Stimulated activated naive CD4-positive, alpha-beta T cell (primary cell): ENCODE measurements around the gene MRPL14.

Source experiments
- DNase-seq, 6 experiments: peaks; one replicate each; lab custom pipeline; 2025; lab: John Stamatoyannopoulos, UW

MRPL14 gene

GRCh38 chr6:44080561-44081521 lies 46.4 kb downstream of the MRPL14 start:
- DNase-seq: no peak

GRCh38 chr6:44079672-44080071 lies 47.6 kb downstream of the MRPL14 start:
- no peak for DNase-seq

- no peak for DNase-seq
Observed at GRCh38 chr6:44078827-44079671, 48.2 kb downstream of the MRPL14 start.

GRCh38 chr6:44078219-44078826 lies 48.9 kb downstream of the MRPL14 start:
- no peak for DNase-seq

- no peak for DNase-seq
Observed at GRCh38 chr6:44077214-44077946, 49.9 kb downstream of the MRPL14 start.

GRCh38 chr6:44076356-44077213 lies 50.7 kb downstream of the MRPL14 start:
- DNase-seq: no peak

GRCh38 chr6:44075647-44076355 lies 51.5 kb downstream of the MRPL14 start:
- no peak for DNase-seq

GRCh38 chr6:44074813-44075646 lies 52.2 kb downstream of the MRPL14 start:
- DNase-seq: no peak

- no peak for DNase-seq
Observed at GRCh38 chr6:44074439-44074812, 52.8 kb downstream of the MRPL14 start.

- no peak for DNase-seq
Observed at GRCh38 chr6:44073612-44074438, 53.4 kb downstream of the MRPL14 start.

- no peak for DNase-seq
Observed at GRCh38 chr6:44072959-44073611, 54.2 kb downstream of the MRPL14 start.

GRCh38 chr6:44072452-44072958 lies 54.7 kb downstream of the MRPL14 start:
- no peak for DNase-seq

- no peak for DNase-seq
Observed at GRCh38 chr6:44071670-44072451, 55.4 kb downstream of the MRPL14 start.

GRCh38 chr6:44068607-44069296 lies 58.5 kb downstream of the MRPL14 start:
- DNase-seq: no peak

GRCh38 chr6:44067173-44068139 lies 59.8 kb downstream of the MRPL14 start:
- DNase-seq: no peak
